ENCODE results near the gene CADPS2. TPM values are rescaled to one million over a fixed set of nuclear protein-coding genes. Genes with fewer than 3 reads are reported as not detected.
A peak's percentile ranks its signal among the peaks of the same experiment; 100 is the strongest.

CADPS2 gene
- total and polyA plus RNA-seq, 4 donors = 16.0 to 76.7 (median 27.7) TPM

DNA sequence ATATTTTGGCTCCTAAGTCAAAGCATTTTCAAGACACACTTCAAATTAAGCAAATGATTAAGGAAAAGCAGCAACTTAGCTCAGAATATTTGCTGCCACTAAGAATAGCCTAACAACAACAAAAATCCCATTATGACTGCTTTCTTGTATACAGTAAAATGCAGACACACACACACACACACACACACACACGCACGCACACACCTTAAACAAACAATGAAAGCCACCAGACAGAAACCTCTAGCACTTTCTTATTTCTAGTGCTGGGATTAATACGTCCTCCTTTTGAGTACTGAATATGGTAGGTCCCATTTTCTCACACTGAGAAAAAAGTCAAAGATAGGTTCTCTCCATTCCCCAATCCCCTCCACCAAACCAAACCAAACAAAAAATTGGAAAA, 558.3 kb downstream of the CADPS2 start:
- DNase-seq = no peak
- WGBS, 2 donors = 54 to 69% methylated on average over 3 of the region's 3 CpGs
- H3K9me3 ChIP-seq (ENCODE audit: control insufficient read depth in 4 of 4, insufficient read depth in 3 of 4, low read length in 3 of 4) = no peaks in the 10 kb centered on the region
- H3K36me3 ChIP-seq (ENCODE audit: control insufficient read depth in 4 of 4, insufficient read depth in 4 of 4, low read length in 4 of 4) = no peaks in the 10 kb centered on the region
- no peaks in the 10 kb centered on the region for H3K4me1 ChIP-seq (ENCODE audit: control insufficient read depth in 5 of 5, insufficient read depth in 5 of 5, low read length in 5 of 5)
- no peak overlapping the region for H3K4me3 ChIP-seq
- H3K27ac ChIP-seq (ENCODE audit: low read depth in 1 of 2, low read length in 1 of 2) = no peak overlapping the region
- ATAC-seq (ENCODE audit: insufficient read depth, low FRiP score) = no peak
- no peak for TF ChIP-seq CTCF (IDR thresholded peaks at IDR 0.05; ENCODE audit: control extremely low read depth, extremely low read depth)
- H3K9ac ChIP-seq (ENCODE audit: insufficient read depth in 1 of 2, low read length in 2 of 2) = no peak overlapping the region
- no peaks in the 10 kb centered on the region for H3K27me3 ChIP-seq (ENCODE audit: control insufficient read depth in 3 of 3, insufficient read depth in 3 of 3, low read length in 2 of 3)

GRCh38 chr7:122316467-122317388, 569.5 kb downstream of the CADPS2 start:
- Histone ChIP-seq H3K4me1 (ENCODE audit: control insufficient read depth in 5 of 5, insufficient read depth in 5 of 5, low read length in 5 of 5) (peaks cover 0 to 12% (median 0%) of the 10 kb centered on the region in 5 donors), H3K9me3 (ENCODE audit: control insufficient read depth in 4 of 4, insufficient read depth in 3 of 4, low read length in 3 of 4) (peaks cover 0 to 12% (median 0%) of the 10 kb centered on the region in 4 donors), H3K36me3 (ENCODE audit: control insufficient read depth in 4 of 4, insufficient read depth in 4 of 4, low read length in 4 of 4) (no peaks in the 10 kb centered on the region), H3K9ac (ENCODE audit: insufficient read depth in 1 of 2, low read length in 2 of 2) (no peak overlapping the region), H3K4me3 (no peak overlapping the region), H3K27ac (ENCODE audit: low read depth in 1 of 2, low read length in 1 of 2) (no peak overlapping the region), H3K27me3 (ENCODE audit: control insufficient read depth in 3 of 3, insufficient read depth in 3 of 3, low read length in 2 of 3) (peaks cover 13 to 66% (median 60%) of the 10 kb centered on the region in 3 donors)
- TF ChIP-seq CTCF (IDR thresholded peaks at IDR 0.05; ENCODE audit: control extremely low read depth, extremely low read depth) = no peak
- 4 to 8% methylated on average over 71 of the region's 71 CpGs for WGBS, 2 donors
- DNase-seq (peak in 2 of 3 donors; percentile 31 to 35), ATAC-seq (ENCODE audit: insufficient read depth, low FRiP score) (peak; percentile 29)

GRCh38 chr7:122315507-122316466, 570.5 kb downstream of the CADPS2 start:
- Histone ChIP-seq H3K36me3 (ENCODE audit: control insufficient read depth in 4 of 4, insufficient read depth in 4 of 4, low read length in 4 of 4) (no peaks in the 10 kb centered on the region), H3K27ac (ENCODE audit: low read depth in 1 of 2, low read length in 1 of 2) (no peak overlapping the region), H3K9me3 (ENCODE audit: control insufficient read depth in 4 of 4, insufficient read depth in 3 of 4, low read length in 3 of 4) (peaks cover 0 to 15% (median 0%) of the 10 kb centered on the region in 4 donors), H3K4me3 (no peak overlapping the region), H3K9ac (ENCODE audit: insufficient read depth in 1 of 2, low read length in 2 of 2) (no peak overlapping the region), H3K27me3 (ENCODE audit: control insufficient read depth in 3 of 3, insufficient read depth in 3 of 3, low read length in 2 of 3) (peaks cover 16 to 75% (median 69%) of the 10 kb centered on the region in 3 donors), H3K4me1 (ENCODE audit: control insufficient read depth in 5 of 5, insufficient read depth in 5 of 5, low read length in 5 of 5) (peaks cover 0 to 12% (median 0%) of the 10 kb centered on the region in 5 donors)
- no peak for TF ChIP-seq CTCF (IDR thresholded peaks at IDR 0.05; ENCODE audit: control extremely low read depth, extremely low read depth)
- DNase-seq = no peak
- ATAC-seq (ENCODE audit: insufficient read depth, low FRiP score) = no peak
- 6 to 11% methylated on average over 25 of the region's 25 CpGs for WGBS, 2 donors

Data from lung (tissue), 12 donors.